Activated CD4-positive, alpha-beta memory T cell treated with anti-CD3 and anti-CD28 coated beads, Interleukin-2, amount 10 ng/mL, durations not matched to agents 7 days and 5 days (primary cell): ENCODE measurements around the gene ACOT13. TPM values are rescaled to one million over a fixed set of nuclear protein-coding genes. Genes with fewer than 3 reads are reported as not detected.
"Not testable (repeated sequence)": the region's sequence is repeated elsewhere in the genome, so short reads cannot be mapped to it uniquely, and the experiment has no call there.

Experiments used
- CTCF ChIA-PET: fragments of 350-600 bp; sonication (Branson Sonifier 250); formaldehyde crosslinking; loops from one replicate; lab custom pipeline; 2021; ENCODE audit warnings: antibody characterized with exemption, inconsistent platforms; lab: Charles Lee
- POLR2A ChIA-PET: fragments of 350-600 bp; sonication (Branson Sonifier 250); formaldehyde crosslinking; loops from one replicate; lab custom pipeline; 2021; ENCODE audit warnings: antibody characterized with exemption; lab: Charles Lee
- DNase-seq: peaks from one replicate; pipeline ENCODE4 v3.0.0-alpha.2; 2020
- H3K27ac Mint-ChIP-seq: one replicate; pipeline ENCODE4 v1.8.0; 2021; ENCODE audit warnings: mild to moderate bottlenecking, mixed read lengths
- H3K27me3 Mint-ChIP-seq: one replicate; pipeline ENCODE4 v1.8.0; 2021; ENCODE audit warnings: mixed read lengths
- H3K36me3 Mint-ChIP-seq: one replicate; pipeline ENCODE4 v1.8.0; 2021; ENCODE audit warnings: low read depth, mixed read lengths
- H3K4me1 Mint-ChIP-seq: one replicate; pipeline ENCODE4 v1.8.0; 2021; ENCODE audit warnings: mixed read lengths
- H3K4me3 Mint-ChIP-seq: one replicate; pipeline ENCODE4 v1.8.0; 2021; ENCODE audit warnings: mild to moderate bottlenecking, mixed read lengths
- H3K9me3 Mint-ChIP-seq: one replicate; pipeline ENCODE4 v1.8.0; 2021; ENCODE audit warnings: mixed read lengths
- total RNA-seq, 2 experiments: library from RNA; stranded (reverse); gene quantifications; one replicate each; pipeline ENCODE4 v1.2.3, GENCODE V29; 2021

The ACOT13 gene
- total RNA-seq, 2 experiments from 2014 or later, result 19.9 to 21.1 TPM

GRCh38 chr6:24644377-24644776 lies 22.5 kb upstream of the ACOT13 start:
- Mint-ChIP-seq H3K27me3 (peaks cover 36% of the 10 kb centered on the region), H3K9me3 (no peaks in the 10 kb centered on the region), H3K36me3 (no peaks in the 10 kb centered on the region), H3K4me3 (no peak overlapping the region), H3K4me1 (peaks cover 17% of the 10 kb centered on the region), H3K27ac (no peak overlapping the region)
- no peak for DNase-seq
- ChIA-PET CTCF (interaction anchor here (0.9 kb wide), 1 partner anchor 63 kb away, joined by 3 read pairs; no protein-coding TSS in a partner anchor), POLR2A (no interaction called here)

DNA sequence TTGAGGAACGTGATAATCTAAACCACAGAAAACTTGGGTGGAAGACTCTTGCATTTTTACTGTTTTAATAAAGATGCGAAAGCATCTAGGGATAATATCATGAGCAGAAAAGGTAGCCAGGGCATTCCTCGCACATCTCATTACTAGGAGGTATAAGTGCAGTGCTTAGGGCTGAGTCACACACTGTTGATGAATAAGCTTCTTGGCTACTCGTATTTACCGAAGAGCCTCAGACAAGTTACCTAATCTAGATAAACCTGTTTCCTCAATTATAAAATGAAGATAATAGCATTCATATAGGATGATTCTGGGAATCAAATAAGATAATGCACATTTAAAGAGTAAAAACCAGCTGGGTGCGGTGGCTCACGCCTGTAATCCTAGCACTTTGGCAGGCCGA lies 20.1 kb upstream of the ACOT13 start:
- Mint-ChIP-seq H3K36me3 (peaks cover 10% of the 10 kb centered on the region), H3K4me1 (peaks cover 17% of the 10 kb centered on the region), H3K27ac (no peak overlapping the region), H3K9me3 (no peaks in the 10 kb centered on the region), H3K27me3 (peaks cover 23% of the 10 kb centered on the region), H3K4me3 (peak overlapping the region; percentile 78)
- CTCF ChIA-PET, result interaction anchor here (1.0 kb wide), 1 partner anchor 65 kb away, joined by 4 read pairs; no protein-coding TSS in a partner anchor
- DNase-seq, result no peak
- POLR2A ChIA-PET, result interaction anchor here (0.7 to 3.5 kb wide), 5 partner anchors 19 to 129 kb away, joined by 3 to 25 read pairs (median 8); partner anchors contain the start of genes ACOT13, C6orf62, GMNN and TDP2

- Mint-ChIP-seq H3K4me1 (peaks cover 17% of the 10 kb centered on the region), H3K36me3 (peaks cover 24% of the 10 kb centered on the region), H3K4me3 (no peak overlapping the region), H3K27ac (no peak overlapping the region), H3K9me3 (no peaks in the 10 kb centered on the region), H3K27me3 (peaks cover 22% of the 10 kb centered on the region)
- CTCF ChIA-PET, result interaction anchor here (0.6 kb wide), 1 partner anchor 372 kb away, joined by 3 read pairs; no protein-coding TSS in a partner anchor
- no peak for DNase-seq
- POLR2A ChIA-PET, result interaction anchor here (0.8 to 3.5 kb wide), 2 partner anchors 17 to 18 kb away, joined by 3 to 25 read pairs; partner anchors contain the start of genes ACOT13 and TDP2
Measured at GRCh38 chr6:24648276-24648675, 18.6 kb upstream of the ACOT13 start.

GRCh38 chr6:24649691-24650090 lies 17.2 kb upstream of the ACOT13 start:
- H3K36me3 Mint-ChIP-seq, result peaks cover 33% of the 10 kb centered on the region
- H3K4me1 Mint-ChIP-seq, result peaks cover 17% of the 10 kb centered on the region
- peaks cover 11% of the 10 kb centered on the region for H3K27me3 Mint-ChIP-seq

GRCh38 chr6:24650365-24650764 lies 16.5 kb upstream of the ACOT13 start:
- peaks cover 5% of the 10 kb centered on the region for H3K27me3 Mint-ChIP-seq
- H3K36me3 Mint-ChIP-seq, result peaks cover 38% of the 10 kb centered on the region
- ChIA-PET CTCF (no interaction called here), POLR2A (no interaction called here)
- no peaks in the 10 kb centered on the region for H3K9me3 Mint-ChIP-seq
- H3K4me1 Mint-ChIP-seq, result peaks cover 15% of the 10 kb centered on the region
- no peak overlapping the region for H3K4me3 Mint-ChIP-seq
- H3K27ac Mint-ChIP-seq, result no peak overlapping the region
- DNase-seq, result no peak

More at GRCh38 chr6:24649691-24650090, 17.2 kb upstream of the ACOT13 start:
- Mint-ChIP-seq H3K9me3 (no peaks in the 10 kb centered on the region), H3K27ac (no peak overlapping the region), H3K4me3 (no peak overlapping the region)
- ChIA-PET POLR2A (no interaction called here), CTCF (no interaction called here)
- DNase-seq, result no peak

- Mint-ChIP-seq H3K27me3 (no peaks in the 10 kb centered on the region), H3K36me3 (peaks cover 72% of the 10 kb centered on the region), H3K9me3 (no peaks in the 10 kb centered on the region)
Measured at GRCh38 chr6:24655215-24655614, 11.7 kb upstream of the ACOT13 start.

DNA sequence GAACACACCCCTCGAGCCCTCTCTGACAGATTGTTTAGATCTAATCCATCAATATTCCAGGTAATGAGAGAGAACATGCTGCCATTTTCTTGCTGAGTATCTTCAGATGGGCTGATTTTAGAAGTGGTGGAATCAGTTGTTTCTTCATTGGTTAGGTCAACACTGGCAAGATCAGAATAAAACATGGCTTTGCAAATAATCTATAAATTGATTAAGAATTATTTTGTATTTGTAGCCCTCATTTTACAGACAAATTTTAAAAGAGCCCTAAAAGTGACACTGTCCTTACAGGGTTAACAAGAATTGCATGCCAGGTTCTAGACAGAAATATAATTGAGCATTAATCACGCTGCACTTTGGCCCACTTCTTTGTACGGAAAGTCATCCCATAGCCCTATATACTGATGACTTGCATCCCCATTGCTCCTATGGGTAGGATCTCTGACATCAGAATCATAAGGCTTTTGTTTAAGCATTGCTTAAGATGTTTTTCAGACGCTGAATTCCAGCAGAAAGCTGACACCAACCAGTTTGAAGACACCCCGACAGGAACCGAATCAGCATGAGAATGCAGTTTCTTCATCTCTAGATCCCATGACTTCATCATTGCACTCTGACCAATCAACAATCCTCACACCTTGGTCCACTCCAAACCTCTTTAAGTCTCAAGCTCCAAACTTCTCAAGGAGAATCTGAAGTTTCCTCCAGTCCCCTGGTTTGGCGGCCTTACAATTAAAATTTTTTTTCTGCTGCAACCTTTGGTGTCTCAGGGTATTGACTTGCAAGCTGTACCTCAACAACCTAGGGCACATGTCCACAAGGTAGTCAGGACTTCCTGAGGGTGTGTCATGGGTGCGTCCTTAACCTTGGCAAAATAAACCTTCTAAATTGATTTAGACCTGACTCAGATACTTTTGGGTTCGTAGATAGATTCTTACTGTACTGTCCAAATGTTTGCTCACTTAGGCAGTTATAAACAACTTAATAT lies 8.0 kb upstream of the ACOT13 start:
- POLR2A ChIA-PET, result no interaction called here
- Mint-ChIP-seq H3K36me3 (peaks cover 76% of the 10 kb centered on the region), H3K9me3 (no peaks in the 10 kb centered on the region), H3K27ac (no peak overlapping the region), H3K27me3 (no peaks in the 10 kb centered on the region), H3K4me3 (no peak overlapping the region), H3K4me1 (peaks cover 30% of the 10 kb centered on the region)
- DNase-seq, result no peak
- CTCF ChIA-PET, result no interaction called here

More at GRCh38 chr6:24655215-24655614, 11.7 kb upstream of the ACOT13 start:
- DNase-seq, result no peak
- ChIA-PET POLR2A (interaction anchor here (1.4 to 2.5 kb wide), 2 partner anchors 9 to 10 kb away, joined by 4 to 15 read pairs; partner anchors contain the start of genes ACOT13, KIAA0319 and TDP2), CTCF (interaction anchor here (1.0 to 1.3 kb wide), 2 partner anchors 9 to 71 kb away, joined by 3 to 5 read pairs; partner anchors contain the start of gene KIAA0319)
- Mint-ChIP-seq H3K4me3 (no peak overlapping the region), H3K4me1 (peaks cover 20% of the 10 kb centered on the region), H3K27ac (no peak overlapping the region)

DNA sequence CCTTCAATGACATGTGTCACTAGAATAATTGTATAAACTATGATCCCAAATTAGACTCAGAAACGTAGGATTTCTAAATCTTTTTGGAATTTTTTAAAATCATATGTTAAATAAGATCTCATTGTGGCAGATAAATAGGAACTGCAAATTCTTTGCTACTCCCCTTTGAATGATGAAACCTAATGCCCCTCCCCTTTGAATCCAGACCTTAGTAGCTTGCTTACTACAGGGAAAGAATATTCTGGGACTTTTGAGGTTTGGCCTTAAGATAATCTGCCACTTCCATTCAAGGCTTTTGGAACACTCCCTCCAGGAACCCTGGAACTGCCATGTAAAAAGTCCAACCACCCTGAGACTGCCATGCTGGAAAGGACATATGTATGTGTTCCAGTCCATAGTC lies 7.3 kb upstream of the ACOT13 start:
- Mint-ChIP-seq H3K9me3 (no peaks in the 10 kb centered on the region), H3K36me3 (peaks cover 77% of the 10 kb centered on the region), H3K4me3 (no peak overlapping the region), H3K4me1 (peaks cover 36% of the 10 kb centered on the region), H3K27ac (no peak overlapping the region), H3K27me3 (no peaks in the 10 kb centered on the region)
- DNase-seq, result no peak
- CTCF ChIA-PET, result no interaction called here
- POLR2A ChIA-PET, result no interaction called here

- H3K27ac Mint-ChIP-seq, result no peak overlapping the region
- no peaks in the 10 kb centered on the region for H3K9me3 Mint-ChIP-seq
- no peaks in the 10 kb centered on the region for H3K27me3 Mint-ChIP-seq
- no peak for DNase-seq
- no peak overlapping the region for H3K4me3 Mint-ChIP-seq
- POLR2A ChIA-PET, result no interaction called here
- CTCF ChIA-PET, result no interaction called here
- H3K4me1 Mint-ChIP-seq, result peaks cover 40% of the 10 kb centered on the region
- H3K36me3 Mint-ChIP-seq, result peaks cover 80% of the 10 kb centered on the region
Measured at GRCh38 chr6:24660105-24660504, 6.8 kb upstream of the ACOT13 start.

GRCh38 chr6:24661759-24662158 lies 5.1 kb upstream of the ACOT13 start:
- H3K27ac Mint-ChIP-seq, CTCF ChIA-PET, H3K4me3 Mint-ChIP-seq, H3K27me3 Mint-ChIP-seq, POLR2A ChIA-PET, DNase-seq, H3K9me3 Mint-ChIP-seq: not testable (repeated sequence)
- Mint-ChIP-seq H3K4me1 (peaks cover 38% of the 10 kb centered on the region), H3K36me3 (peaks cover 78% of the 10 kb centered on the region)

DNA sequence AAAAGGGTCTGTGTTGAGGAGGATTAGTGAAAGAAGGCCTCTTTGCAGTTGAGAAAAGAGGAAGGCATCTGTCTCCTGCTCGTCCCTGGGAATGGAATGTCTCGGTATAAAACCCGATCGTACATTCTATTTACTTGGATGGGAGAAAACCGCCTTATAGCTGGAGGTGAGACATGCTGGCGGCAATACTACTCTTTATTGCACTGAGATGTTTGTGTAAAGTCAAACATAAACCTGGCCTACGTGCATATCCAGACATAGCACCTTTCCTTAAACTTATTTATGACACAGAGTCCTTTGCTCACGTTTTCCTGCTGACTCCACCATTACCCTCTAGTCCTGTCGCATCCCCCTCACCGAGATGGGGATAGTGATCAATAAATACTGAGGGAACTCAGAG lies 4.6 kb upstream of the ACOT13 start:
- H3K9me3 Mint-ChIP-seq, result no peaks in the 10 kb centered on the region
- POLR2A ChIA-PET, result no interaction called here
- no peaks in the 10 kb centered on the region for H3K27me3 Mint-ChIP-seq
- no peak overlapping the region for H3K4me3 Mint-ChIP-seq
- H3K4me1 Mint-ChIP-seq, result peaks cover 38% of the 10 kb centered on the region
- peaks cover 76% of the 10 kb centered on the region for H3K36me3 Mint-ChIP-seq
- no peak for DNase-seq
- CTCF ChIA-PET, result no interaction called here
- H3K27ac Mint-ChIP-seq, result no peak overlapping the region

DNA sequence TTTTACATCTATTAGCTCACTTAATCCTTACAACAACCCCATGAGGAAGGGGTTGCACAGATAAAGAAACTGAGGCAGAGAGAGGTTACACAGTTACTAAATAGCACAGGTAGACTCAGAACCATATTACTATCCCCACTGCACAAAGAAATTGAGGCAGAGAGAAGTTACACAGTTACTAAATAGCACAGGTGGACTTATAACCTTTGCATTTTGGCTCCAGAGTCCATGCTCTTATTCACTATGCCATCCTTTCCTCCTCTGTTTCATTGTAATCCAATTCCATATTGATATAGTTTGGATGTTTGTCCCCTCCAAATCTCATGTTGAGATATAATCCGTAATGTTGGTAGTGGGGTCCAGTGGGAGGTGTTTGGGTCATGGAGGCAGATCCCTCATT lies 3.7 kb upstream of the ACOT13 start:
- Mint-ChIP-seq H3K27me3 (no peaks in the 10 kb centered on the region), H3K9me3 (no peaks in the 10 kb centered on the region), H3K4me3 (no peak overlapping the region), H3K36me3 (peaks cover 71% of the 10 kb centered on the region), H3K4me1 (peaks cover 45% of the 10 kb centered on the region), H3K27ac (no peak overlapping the region)
- POLR2A ChIA-PET, result interaction anchor here (1.0 kb wide), 1 partner anchor 18 kb away, joined by 3 read pairs; the partner anchor contains the start of gene KIAA0319
- no peak for DNase-seq
- CTCF ChIA-PET, result no interaction called here
